ENCODE data around the gene CLSTN2.

CLSTN2 gene

DNA sequence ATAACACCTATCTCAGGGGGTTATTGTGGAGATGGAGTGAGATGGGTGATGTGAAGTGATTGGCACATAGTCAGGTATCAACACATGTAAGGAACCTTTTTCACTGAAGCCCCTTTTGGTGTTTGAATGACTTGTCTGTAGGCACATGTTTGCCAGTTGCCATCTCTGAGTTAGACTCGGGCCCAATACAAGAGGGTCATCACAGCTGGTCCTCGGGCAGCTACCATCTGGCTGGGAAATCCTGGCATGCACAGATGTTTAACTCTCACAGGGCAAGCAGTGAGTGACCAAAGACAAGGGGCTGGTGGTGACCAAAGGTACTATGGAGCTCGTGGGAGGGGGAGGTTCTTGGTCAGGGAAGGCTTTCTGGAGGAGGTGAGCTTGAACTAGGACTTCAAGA, 118.8 kb downstream of the CLSTN2 start:
- Histone ChIP-seq H3K27ac (no peak overlapping the region), H3K4me1 (ENCODE audit: low read depth, poor library complexity, severe bottlenecking) (no peaks in the 10 kb centered on the region), H2AFZ (ENCODE audit: low read depth) (no peak overlapping the region), H3K79me2 (ENCODE audit: insufficient read depth, low read depth) (no peaks in the 10 kb centered on the region), H3K4me2 (no peak overlapping the region), H3K27me3 (ENCODE audit: insufficient read depth, low read depth) (no peaks in the 10 kb centered on the region), H3K36me3 (ENCODE audit: insufficient read depth) (no peaks in the 10 kb centered on the region), H4K20me1 (ENCODE audit: insufficient read depth) (no peaks in the 10 kb centered on the region), H3K9ac (no peak overlapping the region), H3K4me3 (IDR thresholded peaks at IDR 0.05; ENCODE audit: insufficient read depth, low read depth, low read length) (no peak overlapping the region)
- TF ChIP-seq, protein P1, sequence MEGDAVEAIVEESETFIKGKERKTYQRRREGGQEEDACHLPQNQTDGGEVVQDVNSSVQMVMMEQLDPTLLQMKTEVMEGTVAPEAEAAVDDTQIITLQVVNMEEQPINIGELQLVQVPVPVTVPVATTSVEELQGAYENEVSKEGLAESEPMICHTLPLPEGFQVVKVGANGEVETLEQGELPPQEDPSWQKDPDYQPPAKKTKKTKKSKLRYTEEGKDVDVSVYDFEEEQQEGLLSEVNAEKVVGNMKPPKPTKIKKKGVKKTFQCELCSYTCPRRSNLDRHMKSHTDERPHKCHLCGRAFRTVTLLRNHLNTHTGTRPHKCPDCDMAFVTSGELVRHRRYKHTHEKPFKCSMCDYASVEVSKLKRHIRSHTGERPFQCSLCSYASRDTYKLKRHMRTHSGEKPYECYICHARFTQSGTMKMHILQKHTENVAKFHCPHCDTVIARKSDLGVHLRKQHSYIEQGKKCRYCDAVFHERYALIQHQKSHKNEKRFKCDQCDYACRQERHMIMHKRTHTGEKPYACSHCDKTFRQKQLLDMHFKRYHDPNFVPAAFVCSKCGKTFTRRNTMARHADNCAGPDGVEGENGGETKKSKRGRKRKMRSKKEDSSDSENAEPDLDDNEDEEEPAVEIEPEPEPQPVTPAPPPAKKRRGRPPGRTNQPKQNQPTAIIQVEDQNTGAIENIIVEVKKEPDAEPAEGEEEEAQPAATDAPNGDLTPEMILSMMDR (conservative IDR thresholded peaks at IDR 0.05; ENCODE audit: low read depth, low read length), result no peak

DNA sequence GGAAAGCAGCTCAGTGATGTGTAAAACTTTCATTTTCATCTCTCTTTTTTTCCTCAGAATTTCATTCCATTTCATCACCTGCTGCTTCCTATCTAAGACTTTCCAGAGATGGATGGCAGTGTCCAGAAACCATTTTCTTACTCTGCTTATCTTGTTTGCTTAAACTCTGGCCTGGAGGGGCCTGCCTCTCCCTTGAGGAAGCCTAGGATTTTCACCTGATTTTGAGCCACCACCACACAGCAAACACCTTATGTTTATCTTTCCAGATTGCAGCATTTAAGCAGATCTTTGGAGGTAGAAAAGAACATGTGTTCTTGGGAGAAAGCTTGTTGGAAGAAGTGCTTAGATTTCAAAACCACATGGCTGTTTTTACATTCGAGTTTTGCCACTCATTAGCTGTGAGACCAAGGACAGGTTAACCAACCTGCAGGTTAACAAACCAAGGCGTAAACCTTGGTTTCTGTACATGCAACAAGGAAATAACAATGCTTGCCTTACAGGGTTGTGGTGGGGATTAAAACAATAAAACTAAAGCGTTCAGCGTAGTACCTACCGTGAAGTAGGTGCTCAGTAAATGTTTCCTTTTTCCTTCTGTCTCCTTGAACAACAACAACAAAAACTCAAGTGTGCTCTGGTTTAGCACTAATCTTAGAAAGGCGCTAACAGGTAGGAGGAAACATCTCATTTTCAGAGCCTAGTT, 120.3 kb downstream of the CLSTN2 start:
- H3K79me2 ChIP-seq (ENCODE audit: insufficient read depth, low read depth), result no peaks in the 10 kb centered on the region
- no peak overlapping the region for H2AFZ ChIP-seq (ENCODE audit: low read depth)
- no peak overlapping the region for H3K4me2 ChIP-seq
- H3K4me1 ChIP-seq (ENCODE audit: low read depth, poor library complexity, severe bottlenecking), result no peaks in the 10 kb centered on the region
- TF ChIP-seq, protein P1 (conservative IDR thresholded peaks at IDR 0.05; ENCODE audit: low read depth, low read length), result no peak
- no peak overlapping the region for H3K27ac ChIP-seq
- no peak overlapping the region for H3K4me3 ChIP-seq (IDR thresholded peaks at IDR 0.05; ENCODE audit: insufficient read depth, low read depth, low read length)
- no peaks in the 10 kb centered on the region for H3K36me3 ChIP-seq (ENCODE audit: insufficient read depth)
- H4K20me1 ChIP-seq (ENCODE audit: insufficient read depth), result no peaks in the 10 kb centered on the region
- H3K27me3 ChIP-seq (ENCODE audit: insufficient read depth, low read depth), result no peaks in the 10 kb centered on the region
- H3K9ac ChIP-seq, result no peak overlapping the region

DNA sequence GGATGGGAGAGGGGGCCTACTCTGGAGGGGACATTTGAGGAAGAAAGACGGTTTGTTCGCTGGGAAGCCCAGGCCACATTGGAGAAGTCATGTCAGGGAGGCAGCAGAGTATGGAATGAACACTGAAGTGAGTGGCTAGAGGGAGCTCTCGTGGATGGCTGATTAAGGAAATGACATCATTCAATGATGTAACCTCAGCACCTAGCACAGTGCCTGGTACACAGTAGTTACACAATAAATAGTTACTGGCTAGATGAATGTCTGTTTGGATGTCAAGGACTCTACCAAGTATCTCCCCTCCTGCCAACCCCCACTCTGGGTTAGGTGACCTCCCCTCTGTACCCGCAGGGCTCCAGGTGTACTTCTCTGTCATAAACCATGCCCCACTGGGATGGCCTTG, 121.1 kb downstream of the CLSTN2 start:
- Histone ChIP-seq H3K9ac (no peak overlapping the region), H3K27me3 (ENCODE audit: insufficient read depth, low read depth) (no peaks in the 10 kb centered on the region), H3K4me1 (ENCODE audit: low read depth, poor library complexity, severe bottlenecking) (no peaks in the 10 kb centered on the region), H3K36me3 (ENCODE audit: insufficient read depth) (no peaks in the 10 kb centered on the region), H3K27ac (no peak overlapping the region), H3K4me2 (no peak overlapping the region), H4K20me1 (ENCODE audit: insufficient read depth) (no peaks in the 10 kb centered on the region), H3K79me2 (ENCODE audit: insufficient read depth, low read depth) (no peaks in the 10 kb centered on the region), H2AFZ (ENCODE audit: low read depth) (no peak overlapping the region), H3K4me3 (IDR thresholded peaks at IDR 0.05; ENCODE audit: insufficient read depth, low read depth, low read length) (no peak overlapping the region)
- TF ChIP-seq, protein P1 (conservative IDR thresholded peaks at IDR 0.05; ENCODE audit: low read depth, low read length), result no peak

DNA sequence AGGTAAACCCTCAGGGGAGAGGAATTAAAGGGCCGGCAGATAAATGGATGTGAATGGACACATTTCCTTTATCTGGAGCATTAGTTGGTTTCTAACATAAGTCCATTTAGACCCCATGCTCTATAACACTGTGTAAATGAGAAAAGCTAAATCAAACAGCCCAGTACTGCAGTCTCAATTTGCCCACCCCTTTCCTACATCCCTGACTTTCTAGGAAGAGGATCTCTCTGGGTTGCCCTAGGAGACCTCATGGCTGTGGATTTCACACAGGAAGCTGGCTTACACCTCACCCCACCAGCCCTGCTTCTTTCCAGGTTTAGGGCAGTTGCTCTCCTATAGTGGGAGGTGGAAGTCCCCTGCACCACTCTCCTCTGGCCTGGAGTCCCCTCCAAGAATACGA, 126.2 kb downstream of the CLSTN2 start:
- Histone ChIP-seq H3K79me2 (ENCODE audit: insufficient read depth, low read depth) (no peaks in the 10 kb centered on the region), H2AFZ (ENCODE audit: low read depth) (no peak overlapping the region), H3K4me3 (IDR thresholded peaks at IDR 0.05; ENCODE audit: insufficient read depth, low read depth, low read length) (no peak overlapping the region), H3K4me1 (ENCODE audit: low read depth, poor library complexity, severe bottlenecking) (no peaks in the 10 kb centered on the region), H3K36me3 (ENCODE audit: insufficient read depth) (no peaks in the 10 kb centered on the region), H3K4me2 (no peak overlapping the region), H4K20me1 (ENCODE audit: insufficient read depth) (no peaks in the 10 kb centered on the region), H3K27me3 (ENCODE audit: insufficient read depth, low read depth) (no peaks in the 10 kb centered on the region), H3K27ac (no peak overlapping the region), H3K9ac (no peak overlapping the region)
- TF ChIP-seq, protein P1 (conservative IDR thresholded peaks at IDR 0.05; ENCODE audit: low read depth, low read length), result no peak
